GM21825 (cell line): ENCODE results near the gene AGXT.

ENCODE experiments used
- ATAC-seq: cut with Tn5 transposase; IDR thresholded peaks from one replicate; pipeline ENCODE4 v1.9.1; 2021; ENCODE audit warnings: mild to moderate bottlenecking, moderate library complexity; ENCODE audit not compliant: unreplicated experiment

AGXT gene

DNA sequence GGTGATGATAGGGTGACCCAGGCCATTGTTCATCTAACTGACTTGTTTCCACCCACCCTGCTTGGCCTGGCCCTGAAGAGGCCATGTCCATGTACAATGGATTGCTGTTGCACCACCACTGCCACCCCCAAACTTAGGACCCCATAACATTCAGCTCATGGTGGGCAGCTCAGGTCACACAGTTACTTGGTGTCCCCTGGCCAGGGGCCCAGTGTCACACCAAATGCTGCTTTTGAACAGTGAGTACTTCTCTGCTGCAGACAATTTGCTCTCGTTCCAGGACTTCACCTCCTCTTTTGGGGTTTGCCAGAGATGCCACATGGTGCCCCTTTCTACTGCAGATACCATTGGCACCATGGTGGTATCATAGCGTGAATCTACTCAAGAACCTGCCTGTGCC, 15.6 kb downstream of the AGXT start:
- ATAC-seq, result no peak

DNA sequence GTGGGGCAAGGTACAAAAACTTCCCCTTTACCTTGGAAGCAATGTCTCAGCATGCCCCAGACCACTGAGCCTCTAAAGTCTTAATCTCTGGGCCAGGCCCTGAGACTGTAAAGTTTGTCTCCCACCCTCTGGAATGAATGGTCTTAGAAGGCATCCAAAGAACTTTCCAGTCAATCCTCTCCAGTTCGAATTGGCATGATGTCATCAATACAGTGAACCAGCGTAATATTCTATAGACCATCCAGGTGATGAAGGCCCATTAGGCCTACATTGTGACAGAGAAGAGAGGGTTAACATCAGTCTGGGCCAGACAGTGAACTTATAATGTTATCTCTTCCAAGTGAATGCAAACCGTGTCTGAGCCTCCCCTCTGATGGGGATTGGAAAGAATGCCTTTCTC, 16.1 kb downstream of the AGXT start:
- no peak for ATAC-seq

DNA sequence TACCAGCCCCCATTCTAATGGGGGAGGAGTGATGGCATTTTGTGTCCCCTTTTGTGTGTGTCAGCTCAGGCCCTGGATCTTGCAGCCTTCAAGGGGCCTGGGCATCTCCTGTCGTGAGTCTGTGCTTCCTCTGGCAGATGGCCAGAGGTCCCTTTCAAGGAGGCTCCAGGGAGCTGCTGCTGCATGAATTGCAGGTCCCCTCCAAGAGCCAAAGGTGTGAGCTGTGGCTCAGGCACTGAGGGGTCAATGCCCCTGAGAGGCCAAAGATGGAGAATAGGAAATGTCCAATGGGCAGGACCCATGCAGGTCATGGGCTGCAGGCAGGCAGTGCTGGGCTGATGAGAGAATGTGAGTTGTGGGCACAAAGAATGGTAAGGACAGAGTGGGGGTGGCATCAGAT, 16.9 kb downstream of the AGXT start:
- no peak for ATAC-seq

DNA sequence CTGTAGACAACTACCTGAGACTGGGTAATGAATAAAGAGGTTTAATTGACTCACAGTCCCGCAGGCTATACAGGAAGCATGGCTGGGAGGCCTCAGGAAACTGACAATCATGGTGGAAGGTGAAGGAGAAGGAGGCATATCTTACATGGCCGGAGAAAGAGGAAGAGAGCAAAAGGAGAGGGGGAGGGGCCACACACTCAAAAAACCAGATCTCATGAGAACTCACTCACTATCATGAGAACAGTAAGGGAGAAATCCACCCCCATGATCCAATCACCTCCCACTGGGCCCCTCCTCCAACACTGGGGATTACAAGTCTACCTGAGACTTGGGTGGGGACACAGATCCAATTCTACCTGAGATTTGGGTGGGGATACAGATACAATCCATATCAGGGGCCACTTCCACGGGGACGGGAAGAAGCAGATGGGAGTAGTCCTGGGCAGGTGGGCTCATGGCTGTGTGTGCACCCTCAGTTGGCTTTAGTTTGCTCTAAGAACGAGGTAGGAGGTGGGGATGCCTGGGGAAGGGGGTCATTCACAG, 17.5 kb downstream of the AGXT start:
- no peak for ATAC-seq

DNA sequence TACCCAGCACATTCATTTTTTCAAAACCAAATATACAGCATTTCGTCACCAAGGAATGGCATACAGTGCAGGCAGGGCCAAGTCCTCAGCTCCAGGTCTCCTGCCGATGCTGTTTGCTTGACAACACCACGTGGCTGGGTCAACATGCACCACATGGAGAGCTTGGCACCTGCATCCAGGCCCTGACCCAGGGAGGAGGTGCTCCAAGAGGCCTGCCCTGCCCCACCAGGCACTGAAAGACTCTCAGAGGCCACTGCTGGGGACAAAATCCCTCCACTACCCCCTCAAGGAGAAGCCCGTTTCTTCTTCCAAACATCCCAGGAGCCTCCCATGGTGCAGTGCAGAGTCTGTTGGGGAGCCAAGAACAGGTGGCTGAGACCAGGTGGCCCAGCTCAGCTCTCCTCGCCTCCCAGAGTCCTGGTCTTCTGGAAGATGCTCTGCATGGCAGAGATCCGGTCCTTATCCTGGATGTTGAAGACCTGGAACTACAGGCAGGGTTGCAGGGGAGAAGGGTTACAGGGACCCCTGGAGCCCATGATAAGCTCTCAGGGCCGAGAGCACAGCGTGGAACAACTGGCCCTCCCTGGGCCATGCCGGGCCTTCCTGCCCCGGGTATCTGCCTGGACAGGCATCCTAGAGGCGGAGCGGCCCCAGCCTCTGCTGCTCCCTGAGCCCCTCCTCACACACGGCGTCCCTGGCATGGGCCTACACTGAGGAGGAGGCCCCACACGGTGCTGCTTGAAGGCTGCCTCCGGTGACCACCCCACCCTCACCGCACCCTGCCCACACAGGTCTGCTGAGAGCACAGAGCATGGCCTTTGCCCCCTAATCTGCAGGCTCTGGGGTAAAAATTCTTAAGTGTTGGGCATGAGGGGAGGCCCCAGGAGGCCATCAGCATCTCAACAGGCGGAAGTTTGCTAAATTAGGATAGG, 18.3 kb downstream of the AGXT start:
- ATAC-seq, result no peak

DNA sequence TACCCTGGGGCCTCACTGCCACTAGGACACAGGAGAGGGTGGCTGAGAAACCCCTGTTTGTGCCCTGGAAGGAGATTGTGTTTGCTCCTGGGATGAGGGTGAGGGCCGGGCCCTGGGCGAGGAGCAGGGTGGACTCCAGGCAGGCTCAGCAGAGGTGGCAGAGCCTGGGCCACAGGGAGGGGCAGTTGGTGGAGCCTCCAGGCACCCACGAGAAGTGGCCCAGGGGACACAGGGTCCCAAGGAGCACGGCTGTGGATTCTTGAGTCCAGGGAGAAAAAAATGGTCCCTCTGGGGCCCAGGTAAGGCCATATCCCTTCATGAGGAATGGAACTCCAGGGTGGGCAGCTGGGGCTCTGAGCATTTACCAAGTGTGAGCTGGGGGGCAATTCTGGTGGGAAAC, 19.0 kb downstream of the AGXT start:
- ATAC-seq, result no peak

DNA sequence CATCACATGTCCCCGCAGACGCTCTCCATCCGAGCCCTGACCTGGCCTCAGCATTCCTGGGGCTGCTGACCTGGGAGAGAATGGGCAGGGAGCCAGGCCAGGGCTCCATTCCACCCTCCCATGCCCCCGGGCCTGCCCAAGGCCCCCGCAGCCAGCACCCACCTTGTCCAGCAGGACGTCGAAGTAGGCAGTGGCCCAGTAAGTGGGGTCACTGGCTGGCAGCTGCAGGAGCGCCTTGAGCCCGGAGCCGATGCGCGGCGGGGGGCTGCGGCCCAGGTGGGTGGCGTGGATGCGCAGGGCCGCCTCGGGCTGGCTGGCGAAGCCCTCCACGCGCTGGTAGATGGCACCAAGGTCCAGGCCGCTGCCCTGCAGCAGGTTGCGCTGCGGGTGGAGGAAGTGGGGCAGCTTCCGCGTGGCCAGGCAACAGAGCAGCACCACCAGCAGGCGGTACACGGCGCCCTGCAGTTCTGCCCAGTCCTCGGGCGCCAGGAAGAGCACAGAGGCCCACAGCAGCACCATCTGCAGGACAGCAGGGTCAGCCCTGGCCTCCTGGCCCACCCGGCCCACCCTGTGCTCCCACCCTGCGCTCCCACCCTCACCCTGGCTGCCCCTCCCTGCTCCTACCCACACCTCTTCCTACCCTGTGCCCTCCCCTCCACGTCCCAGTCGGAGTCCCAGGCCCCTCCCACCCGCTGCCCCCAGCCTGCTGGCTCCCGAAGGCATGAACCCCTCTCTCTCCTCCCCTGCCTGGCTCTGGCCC, 19.7 kb downstream of the AGXT start:
- no peak for ATAC-seq

DNA sequence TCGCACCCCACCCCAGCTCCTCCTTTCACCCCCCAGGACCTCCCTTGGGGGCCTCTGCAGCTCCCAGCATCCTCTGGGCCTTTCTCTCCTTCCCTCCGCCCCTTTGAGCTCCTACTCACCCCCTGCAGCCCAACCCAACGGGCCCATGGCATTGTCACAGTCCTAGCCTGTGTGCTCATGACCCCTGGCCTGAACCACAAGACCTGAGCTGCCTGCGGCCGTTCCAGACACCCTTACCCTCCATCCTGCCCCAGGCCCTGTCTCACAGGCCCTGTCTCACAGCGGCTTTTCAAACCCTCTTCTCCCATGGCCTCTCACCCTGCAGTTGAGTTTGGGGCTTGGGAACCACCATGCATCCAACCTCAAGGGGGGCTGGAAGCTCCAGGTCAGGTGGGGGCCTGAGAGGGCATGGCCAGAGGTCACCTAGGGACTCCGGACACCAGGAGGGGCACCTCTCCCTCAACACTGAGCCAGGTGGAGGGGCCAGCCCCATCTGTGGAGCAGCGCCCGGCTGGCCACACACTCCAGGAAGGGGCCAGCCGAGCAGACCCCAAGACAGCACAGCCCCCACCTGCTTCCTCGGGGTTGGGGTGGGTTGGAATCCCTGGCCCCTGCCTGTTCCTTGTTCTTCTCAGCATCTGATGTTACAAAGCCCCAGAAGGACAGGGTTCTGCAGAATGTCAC, 20.4 kb downstream of the AGXT start:
- no peak for ATAC-seq

DNA sequence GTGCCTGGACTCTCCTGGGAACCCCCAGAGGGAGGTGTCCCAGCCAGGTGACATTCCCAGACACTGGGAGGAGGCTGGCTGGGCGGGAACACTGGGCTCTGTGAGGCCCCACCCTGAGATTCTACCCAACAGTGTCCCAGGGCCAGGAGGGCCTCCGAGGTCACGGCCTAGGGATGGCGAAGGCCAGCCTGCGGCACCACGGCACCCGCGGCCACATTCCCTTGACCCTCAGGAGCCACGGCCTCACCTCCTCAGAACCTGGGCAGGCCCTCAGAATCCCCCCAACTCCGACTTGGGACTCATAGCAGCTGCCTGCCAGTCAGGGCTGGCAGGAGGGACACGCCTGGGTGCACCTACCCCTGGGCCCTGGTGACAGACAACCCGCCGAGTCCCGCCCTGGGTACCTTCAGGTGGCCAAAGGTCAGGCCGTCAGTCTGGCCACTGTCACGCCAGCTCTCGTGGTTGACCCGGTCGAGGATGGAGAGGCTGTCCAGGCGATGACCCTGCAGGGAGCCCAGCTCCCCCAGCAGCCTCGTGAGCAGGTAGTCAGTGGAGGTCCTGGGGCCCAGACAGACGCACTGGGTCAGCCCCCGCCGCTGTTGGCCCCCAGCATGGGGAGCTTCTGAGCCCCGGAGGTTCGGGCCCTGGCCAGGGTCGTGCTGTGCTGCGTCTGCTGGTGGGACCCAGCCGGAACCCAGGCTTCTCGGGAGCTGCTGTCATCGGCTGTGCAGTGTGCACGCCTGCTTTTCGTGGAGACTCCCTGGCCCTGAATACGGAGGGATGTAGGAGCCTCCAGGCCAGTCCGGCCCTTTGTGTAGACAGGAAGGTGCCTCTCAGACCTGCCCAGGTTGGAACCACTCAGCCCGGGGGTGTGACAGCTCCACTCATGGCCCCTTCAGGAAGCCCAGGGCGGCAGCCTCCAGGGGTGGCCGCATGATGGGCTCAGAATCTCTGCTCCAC, 21.3 kb downstream of the AGXT start:
- no peak for ATAC-seq

DNA sequence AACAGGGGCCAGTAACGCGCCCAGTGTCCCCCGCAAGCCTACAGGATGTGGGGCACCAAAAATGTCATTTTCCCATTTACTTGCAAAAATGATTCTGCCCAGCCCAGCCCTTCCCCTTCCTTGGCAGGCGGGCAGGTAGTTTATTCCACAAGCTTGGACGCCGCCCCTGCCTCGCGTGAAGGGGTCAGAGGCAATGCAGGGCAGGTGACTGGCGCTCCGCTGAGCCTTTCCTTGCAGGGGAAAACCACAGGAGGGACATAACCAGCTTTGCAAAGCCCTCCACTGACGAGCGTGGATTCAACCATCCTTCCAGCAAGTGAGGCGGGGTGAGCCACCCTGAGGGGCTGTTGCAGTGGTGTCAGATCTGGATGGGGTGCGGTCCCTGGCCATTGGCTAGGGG, 22.1 kb downstream of the AGXT start:
- no peak for ATAC-seq

DNA sequence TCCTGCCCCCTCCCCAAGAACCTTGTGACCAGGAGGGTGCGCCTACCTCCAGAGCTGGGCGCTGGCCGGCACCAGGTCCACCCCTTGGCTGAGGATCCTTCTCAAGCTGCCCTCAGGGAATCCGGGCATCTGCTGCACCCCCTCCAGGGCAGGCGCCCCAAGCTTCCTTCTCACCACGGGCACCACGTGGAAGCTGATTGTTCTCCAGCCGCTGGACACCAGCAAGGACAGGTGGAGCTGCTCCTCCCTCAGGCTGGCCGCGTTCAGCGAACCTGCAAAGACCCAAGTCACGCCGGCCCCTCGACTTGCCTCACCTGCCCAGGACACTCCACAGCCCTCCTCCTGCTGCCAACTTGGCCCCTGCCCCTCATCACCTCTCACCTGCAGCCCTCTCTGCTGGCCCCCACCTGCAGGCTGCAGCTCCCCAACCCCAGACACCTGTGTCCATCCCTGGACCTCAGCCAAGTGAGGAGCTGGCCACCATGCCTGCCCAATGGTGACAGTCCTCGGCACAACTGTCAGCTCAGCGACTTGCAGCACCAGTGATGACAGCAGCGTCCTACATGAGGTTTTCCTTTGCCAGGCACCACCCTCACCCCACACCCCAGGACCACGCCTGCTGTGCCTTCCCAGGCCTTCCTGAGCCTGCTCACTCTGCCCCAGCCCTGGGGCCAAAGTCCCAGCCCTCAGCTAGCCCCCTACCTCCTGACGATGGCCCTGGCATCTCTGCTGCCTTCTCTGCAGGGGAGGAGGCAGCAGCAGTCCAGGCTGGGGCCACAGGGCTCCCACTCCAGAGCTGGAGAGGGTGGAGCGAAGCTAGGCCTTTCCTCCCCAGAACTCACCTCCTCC, 23.1 kb downstream of the AGXT start:
- ATAC-seq, result no peak

DNA sequence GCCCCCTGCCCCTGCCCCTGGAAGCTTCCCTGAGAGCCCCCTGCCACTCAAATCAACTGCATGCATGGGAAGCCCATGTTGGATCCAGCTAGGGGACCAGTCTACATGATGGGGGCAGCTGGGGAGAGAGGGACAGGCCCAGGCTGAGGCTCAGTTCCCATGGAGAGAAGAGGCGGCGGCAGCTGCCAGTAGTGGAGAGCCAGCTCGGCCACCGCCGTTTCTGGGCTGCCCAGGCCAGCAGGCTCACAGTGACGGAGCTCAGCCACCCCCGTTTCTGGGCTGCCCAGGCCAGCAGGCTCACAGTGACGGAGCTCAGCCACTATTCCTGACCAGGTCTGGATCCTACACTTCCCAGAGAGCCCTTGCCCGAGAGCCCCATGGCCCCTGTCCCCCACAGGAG, 23.7 kb downstream of the AGXT start:
- ATAC-seq, result no peak

DNA sequence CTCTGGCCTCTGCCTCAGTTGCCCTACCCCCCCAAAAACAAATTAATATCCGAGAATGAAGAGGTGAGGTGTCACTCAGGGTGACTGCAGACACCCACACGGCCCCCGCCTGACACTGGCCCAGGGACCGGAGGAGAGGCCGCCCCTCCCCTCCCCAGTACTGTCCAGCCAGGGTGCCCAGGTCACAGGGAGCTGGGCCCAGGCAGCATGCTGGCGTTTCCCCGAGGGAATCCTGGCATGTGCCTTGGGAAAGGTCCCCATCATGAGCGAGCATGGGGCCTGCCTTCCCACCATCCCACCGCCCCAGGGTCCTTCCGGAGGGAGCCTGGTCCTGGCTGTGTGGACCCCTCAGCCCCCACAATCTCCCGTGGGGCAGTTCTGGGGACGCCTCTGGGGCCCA, 24.3 kb downstream of the AGXT start:
- ATAC-seq, result no peak

DNA sequence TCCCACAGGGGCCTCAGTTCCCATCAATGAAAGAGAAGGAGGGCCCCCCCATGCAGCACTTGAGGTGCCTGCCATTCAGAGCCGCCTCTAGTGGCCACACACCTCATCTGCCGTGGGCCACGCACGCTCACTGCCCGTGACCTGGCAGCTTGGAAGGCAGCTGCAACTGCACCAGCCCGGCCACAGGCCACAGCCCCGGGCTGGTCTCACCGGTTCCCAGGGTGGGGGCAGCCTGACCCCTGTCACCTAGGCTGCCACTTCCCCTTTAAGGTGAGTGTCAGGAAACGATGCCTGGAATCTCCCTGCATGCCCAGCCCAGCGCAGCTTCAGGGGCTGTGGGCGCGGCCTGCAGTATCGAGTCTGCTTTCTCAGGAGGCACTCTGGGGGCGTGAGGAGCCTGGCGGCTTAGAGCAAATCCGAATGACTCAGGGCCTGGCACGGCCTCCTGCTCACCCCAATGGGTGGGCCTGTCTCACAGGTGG, 24.8 kb downstream of the AGXT start:
- ATAC-seq, result no peak

DNA sequence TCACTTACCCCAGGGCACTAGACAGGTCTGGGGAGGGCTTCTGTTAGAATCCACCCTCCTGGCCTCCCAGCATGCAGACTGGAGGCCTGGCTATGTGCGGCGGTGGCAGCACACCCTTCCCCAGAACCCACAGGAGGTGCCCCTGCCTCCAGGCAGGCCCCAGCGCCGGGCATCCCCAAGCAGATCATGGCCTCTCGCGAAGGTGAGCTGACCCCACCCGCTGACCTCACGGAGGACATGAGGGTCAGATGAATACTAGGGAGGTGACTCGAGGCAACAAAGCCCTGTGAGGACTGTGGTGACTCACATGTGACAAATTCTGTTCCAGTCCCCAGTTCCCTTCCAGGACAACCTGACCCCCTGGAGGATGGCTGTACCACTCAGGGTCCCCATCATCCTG, 25.4 kb downstream of the AGXT start:
- ATAC-seq, result no peak

DNA sequence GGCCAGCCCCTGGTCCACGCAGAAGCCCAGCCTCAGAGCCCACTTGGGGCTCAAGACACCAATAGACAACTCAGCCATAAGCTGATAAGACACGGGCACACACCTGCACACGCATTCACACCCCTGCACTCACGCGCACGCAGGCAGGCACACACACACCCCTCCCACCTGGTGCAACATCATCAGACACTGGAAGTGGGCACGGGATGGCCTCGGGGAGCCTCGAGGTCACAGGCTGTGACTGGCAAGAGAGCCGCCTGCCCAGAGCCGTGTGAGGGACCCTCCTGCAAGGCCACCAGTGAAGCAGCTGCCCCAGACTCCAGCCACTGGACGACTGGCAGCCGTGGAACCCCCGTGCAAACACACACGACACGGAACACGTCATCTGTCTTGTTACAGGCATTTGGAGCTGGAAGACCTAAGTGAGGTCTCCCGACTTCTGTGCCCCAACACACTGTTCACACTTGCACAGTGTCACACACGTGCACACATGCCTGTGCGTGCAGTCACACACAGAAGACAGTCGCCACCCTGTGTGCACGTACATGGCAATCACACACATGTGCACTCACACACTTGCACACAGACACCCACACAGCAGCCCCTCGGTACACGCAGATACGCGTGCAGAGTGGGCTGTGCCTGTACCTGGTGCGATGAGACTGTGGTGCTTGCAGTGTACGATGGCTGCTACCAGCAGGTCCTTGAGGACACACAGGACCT, 26.4 kb downstream of the AGXT start:
- ATAC-seq, result no peak

DNA sequence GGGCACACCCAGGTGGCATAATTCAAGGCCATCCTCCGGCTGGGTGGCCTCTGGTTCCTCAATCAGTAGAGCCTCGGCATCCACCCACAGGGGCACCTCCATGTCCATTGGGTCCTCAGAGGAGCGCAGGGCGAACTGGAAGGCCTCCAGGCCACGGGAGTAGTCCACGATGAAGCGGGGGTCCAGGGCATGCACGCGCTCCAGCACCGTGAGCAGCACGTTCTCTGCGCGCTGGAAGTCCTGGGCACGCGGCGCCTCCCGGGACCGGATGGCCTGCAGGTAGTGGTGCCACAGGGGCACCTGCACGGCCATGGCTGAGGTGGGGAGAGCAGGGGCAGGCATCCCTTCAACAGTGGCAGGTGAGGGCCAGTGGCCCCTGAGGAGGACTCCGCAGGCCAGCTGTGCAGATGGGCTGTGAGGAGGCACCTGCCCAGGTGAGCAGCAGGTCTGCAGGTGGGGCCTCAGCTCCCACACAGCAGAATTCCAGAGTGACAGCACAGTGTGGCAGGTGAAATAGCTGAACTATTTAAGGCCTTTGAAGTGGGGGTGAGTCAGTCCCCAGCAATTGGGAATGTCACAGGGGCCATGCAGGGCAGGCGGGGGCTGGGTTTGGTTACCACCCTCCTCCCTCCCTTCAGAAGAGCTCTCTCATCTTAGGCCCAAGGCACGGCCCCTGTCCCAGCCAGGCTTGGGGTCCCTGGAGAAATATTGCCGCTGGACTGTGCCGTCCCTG, 27.2 kb downstream of the AGXT start, which contains the start of gene MAB21L4:
MAB21L4 (minus strand) TSS at position 501 of the 733 bp plus-strand sequence; CDS start at position 342, 159 bp downstream.
- no peak for ATAC-seq

DNA sequence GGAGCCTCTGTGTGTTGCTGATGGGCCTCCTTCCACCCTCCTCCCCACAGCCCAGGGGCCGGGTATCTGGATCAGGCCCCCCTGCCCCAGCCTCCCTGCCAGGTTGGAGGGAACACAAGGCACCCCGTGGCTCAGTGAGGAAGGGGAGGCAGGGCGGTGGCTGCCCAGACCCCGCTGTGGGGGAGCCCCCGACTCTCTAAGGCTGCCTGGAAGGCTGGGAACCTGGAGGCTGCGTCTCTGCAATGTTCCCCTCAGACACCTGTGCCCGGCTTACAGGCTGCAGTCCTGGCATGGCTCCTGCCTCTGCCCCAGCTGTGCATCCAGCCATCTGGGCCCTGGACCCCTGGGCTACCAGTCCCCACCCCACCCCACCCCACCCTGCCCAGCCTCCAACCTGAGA, 27.8 kb downstream of the AGXT start:
- no peak for ATAC-seq
